H1 (cell line): ENCODE measurements around the gene ADAM22. TPM values are rescaled to one million over a fixed set of nuclear protein-coding genes. Genes with fewer than 3 reads are reported as not detected.

Experiments
- ASH2L ChIP-seq: fragments of 200-600, 300-600 bp; sonication (generic); IDR thresholded peaks from one replicate; pipeline ENCODE4 v1.7.1; 2017; ENCODE audit warnings: low read length
- BCL11A ChIP-seq, 2 experiments: IDR thresholded peaks; one replicate each; pipeline ENCODE4 v1.6.1; 2011; ENCODE audit warnings: low read depth in 2 of 2, low read length in 2 of 2, mild to moderate bottlenecking in 2 of 2
- CREB1 ChIP-seq: IDR thresholded peaks from 2 replicates; pipeline ENCODE4 v1.6.1; 2012; ENCODE audit warnings: inconsistent platforms
- GTF2F1 ChIP-seq: IDR thresholded peaks from 2 replicates; pipeline ENCODE4 v1.6.1; 2012; ENCODE audit warnings: low read depth, low read length, improper control_type of control experiment, borderline replicate concordance
- JUN ChIP-seq: IDR thresholded peaks from 2 replicates; pipeline ENCODE4 v1.6.1; 2011; ENCODE audit warnings: low read depth, mild to moderate bottlenecking, improper control_type of control experiment, low read length
- TAF7 ChIP-seq: optimal IDR thresholded peaks from 2 replicates; pipeline ENCODE3; 2011; ENCODE audit warnings: low read depth, mild to moderate bottlenecking, inconsistent platforms, low read length, moderate library complexity, borderline replicate concordance
- polyA plus RNA-seq, 7 experiments: library from polyadenylated mRNA; depleted of rRNA in 3 of 7; stranded (reverse) in 5 of 7; unstranded in 2 of 7; fragments of >200 nt in 5 of 7; fragments of 200-250 nt in 2 of 7; gene quantifications; 1 replicate in 5 of 7; 2 replicates in 1 of 7; 4 replicates in 1 of 7; pipeline versions ENCODE4 v1.2.1 to v1.2.3, GENCODE V29; 2011 to 2013; ENCODE audit warnings: missing spikeins in 2 of 7, mixed read lengths in 2 of 7
- total RNA-seq: library from RNA; stranded (reverse); fragmentation: NEBNext Ultra II Directional; extraction: Animal tissue kit (Norgen Biotek cat#: 25700); gene quantifications from 2 replicates; pipeline ENCODE4 v1.2.1, GENCODE V29; 2021
- TF ChIP-seq, protein P1 (sequence below): IDR thresholded peaks from 2 replicates; pipeline ENCODE4 v1.6.1; 2011; ENCODE audit warnings: low read length, improper control_type of control experiment

ADAM22 gene
- total and polyA plus RNA-seq, 2 of the 8 experiments (the other 6 are each of a cell fraction or from before 2014, with no cell fraction given), result 4.6 to 21.4 TPM

DNA sequence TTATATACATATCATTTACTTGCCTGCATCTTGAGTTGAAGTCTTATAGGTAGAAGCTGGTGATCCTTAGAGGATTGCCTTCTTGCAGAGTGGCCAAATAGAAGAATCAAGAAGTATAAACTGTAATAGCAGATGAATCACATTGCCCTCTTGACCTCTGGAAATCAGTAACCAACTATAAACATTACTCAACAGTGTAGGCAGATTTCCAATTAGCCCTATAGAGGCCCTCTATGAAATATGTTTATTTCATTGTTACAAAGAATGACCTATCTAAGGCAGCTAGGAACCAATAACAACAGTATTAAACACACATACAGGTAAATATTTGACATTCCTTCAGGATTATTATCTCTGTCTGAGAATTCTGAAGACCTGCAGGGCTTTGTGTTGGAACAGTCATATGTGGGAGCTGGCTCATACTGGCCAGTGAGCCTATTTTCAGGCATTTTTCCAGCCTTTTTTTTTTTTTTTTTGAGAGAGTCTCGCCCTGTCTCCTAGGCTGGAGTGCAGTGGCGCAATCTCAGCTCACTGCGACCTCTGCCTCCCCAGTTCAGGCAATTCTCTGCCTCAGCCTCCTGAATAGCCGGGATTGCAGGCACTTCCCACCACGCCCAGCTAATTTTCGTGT, 292.9 kb downstream of the ADAM22 start (continued):
- TF ChIP-seq GTF2F1, result no peak
- no peak for TF ChIP-seq TAF7
- TF ChIP-seq, protein P1, sequence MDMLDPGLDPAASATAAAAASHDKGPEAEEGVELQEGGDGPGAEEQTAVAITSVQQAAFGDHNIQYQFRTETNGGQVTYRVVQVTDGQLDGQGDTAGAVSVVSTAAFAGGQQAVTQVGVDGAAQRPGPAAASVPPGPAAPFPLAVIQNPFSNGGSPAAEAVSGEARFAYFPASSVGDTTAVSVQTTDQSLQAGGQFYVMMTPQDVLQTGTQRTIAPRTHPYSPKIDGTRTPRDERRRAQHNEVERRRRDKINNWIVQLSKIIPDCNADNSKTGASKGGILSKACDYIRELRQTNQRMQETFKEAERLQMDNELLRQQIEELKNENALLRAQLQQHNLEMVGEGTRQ, result no peak
- no peak for TF ChIP-seq ASH2L
- no peak for TF ChIP-seq BCL11A (IDR thresholded peaks at IDR 0.05; ENCODE audit: low read depth in 2 of 2, low read length in 2 of 2)
- TF ChIP-seq CREB1, result no peak
- TF ChIP-seq JUN, result no peak
